ENCODE data around the gene TRIM15. TPM values are rescaled to one million over a fixed set of nuclear protein-coding genes. Genes with fewer than 3 reads are reported as not detected.
A peak's percentile ranks its signal among the peaks of the same experiment; 100 is the strongest.

TRIM15 gene
- total and polyA plus RNA-seq, 2 experiments from 2014 or later, result not detected

DNA sequence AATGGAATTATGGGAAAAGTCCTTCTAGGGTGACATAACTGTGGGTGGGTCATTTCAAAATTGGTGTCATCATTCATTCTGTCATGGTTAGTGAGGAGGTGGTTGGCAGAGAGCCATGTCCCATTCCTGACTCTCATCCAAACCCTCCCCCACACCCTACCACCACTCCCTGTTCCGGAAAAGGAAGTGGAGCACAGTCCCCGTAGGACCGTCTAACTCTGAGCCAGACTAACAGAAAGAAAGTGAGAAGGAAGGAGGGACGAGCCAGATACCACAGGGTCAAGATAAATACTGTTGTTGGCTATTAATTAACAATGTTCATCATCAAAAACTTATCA lies 7.1 kb upstream of the TRIM15 start:
- peak overlapping the region; percentile 53 for H2AFZ ChIP-seq
- no peak overlapping the region for H3K27ac ChIP-seq
- 4 to 5% methylated on average over 4 of the region's 4 CpGs for WGBS, 2 experiments (ENCODE audit: low coverage in 1 of 2, low lambda C conversion rate in 2 of 2, missing lambda C conversion rate in 2 of 2)

DNA sequence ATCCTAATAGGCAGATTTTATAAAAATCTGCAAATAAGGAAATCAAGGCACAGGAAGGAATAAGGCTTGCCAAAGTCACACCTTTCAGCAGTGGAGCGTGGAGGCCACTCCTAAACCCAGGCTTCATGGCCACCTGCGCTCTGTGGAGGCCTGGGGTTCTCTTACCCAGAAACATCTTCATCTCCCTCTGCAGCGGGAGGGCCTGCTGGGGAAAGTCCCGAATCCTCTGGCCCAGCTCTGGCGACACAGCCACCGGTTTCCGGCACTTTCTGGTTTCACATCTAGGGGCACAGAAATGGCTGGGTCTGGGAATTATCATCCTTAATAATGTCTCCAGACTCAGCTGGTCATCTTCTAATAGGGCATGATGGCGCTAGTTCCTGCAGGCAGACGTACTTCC lies 6.6 kb upstream of the TRIM15 start:
- Histone ChIP-seq H2AFZ (peak overlapping the region; percentile 53; the same call in 1 of the 2 replicates), H3K4me2 (ENCODE audit: unreplicated experiment) (no peak overlapping the region)

More for the DNA sequence above, 7.1 kb upstream of the TRIM15 start:
- Histone ChIP-seq H3K27me3 (replicated peaks; ENCODE audit: insufficient read depth) (no peaks in the 10 kb centered on the region), H3K9me3 (ENCODE audit: low read depth) (no peaks in the 10 kb centered on the region), H3K9ac (no peak overlapping the region), H3K4me1 (ENCODE audit: insufficient read depth) (peaks cover 35% of the 10 kb centered on the region), H3K79me2 (ENCODE audit: insufficient read depth) (no peaks in the 10 kb centered on the region), H4K20me1 (ENCODE audit: insufficient read depth) (no peaks in the 10 kb centered on the region), H3K9me2 (ENCODE audit: insufficient read depth) (no peaks in the 10 kb centered on the region), H3K4me2 (ENCODE audit: unreplicated experiment) (no peak overlapping the region), H3K36me3 (ENCODE audit: low read depth) (no peaks in the 10 kb centered on the region), H3F3A (ENCODE audit: insufficient read depth) (peaks cover 15% of the 10 kb centered on the region), H3K4me3 (no peak overlapping the region)
- in situ Hi-C loops (cut with MboI), result no loop called here
- TF ChIP-seq EZH2phosphoT487 (IDR thresholded peaks at IDR 0.05; ENCODE audit: insufficient read depth, low read depth) (no peak), EZH2 (IDR thresholded peaks at IDR 0.05; ENCODE audit: insufficient read depth, poor library complexity, severe bottlenecking) (no peak)
- DNase-seq, result peak; percentile 44

GRCh38 chr6:30157581-30157980 lies 5.8 kb upstream of the TRIM15 start:
- Histone ChIP-seq H3K79me2 (ENCODE audit: insufficient read depth) (no peaks in the 10 kb centered on the region), H3K27me3 (replicated peaks; ENCODE audit: insufficient read depth) (no peaks in the 10 kb centered on the region), H3K27ac (no peak overlapping the region), H4K20me1 (ENCODE audit: insufficient read depth) (no peaks in the 10 kb centered on the region), H3F3A (ENCODE audit: insufficient read depth) (peaks cover 15% of the 10 kb centered on the region), H3K9ac (no peak overlapping the region), H3K4me2 (ENCODE audit: unreplicated experiment) (peak overlapping the region; percentile 10), H3K4me3 (no peak overlapping the region), H3K4me1 (ENCODE audit: insufficient read depth) (peaks cover 35% of the 10 kb centered on the region), H3K9me2 (ENCODE audit: insufficient read depth) (no peaks in the 10 kb centered on the region), H3K36me3 (ENCODE audit: low read depth) (no peaks in the 10 kb centered on the region), H3K9me3 (ENCODE audit: low read depth) (no peaks in the 10 kb centered on the region), H2AFZ (no peak overlapping the region)
- DNase-seq, result peak; percentile 70
- in situ Hi-C loops (cut with MboI), result no loop called here
- TF ChIP-seq EZH2 (IDR thresholded peaks at IDR 0.05; ENCODE audit: insufficient read depth, poor library complexity, severe bottlenecking) (no peak), EZH2phosphoT487 (IDR thresholded peaks at IDR 0.05; ENCODE audit: insufficient read depth, low read depth) (no peak)

More for the DNA sequence above, 6.6 kb upstream of the TRIM15 start:
- Histone ChIP-seq H3K4me3 (no peak overlapping the region), H3K36me3 (ENCODE audit: low read depth) (no peaks in the 10 kb centered on the region), H4K20me1 (ENCODE audit: insufficient read depth) (no peaks in the 10 kb centered on the region), H3K9me3 (ENCODE audit: low read depth) (no peaks in the 10 kb centered on the region), H3K4me1 (ENCODE audit: insufficient read depth) (peaks cover 35% of the 10 kb centered on the region), H3K9me2 (ENCODE audit: insufficient read depth) (no peaks in the 10 kb centered on the region), H3K79me2 (ENCODE audit: insufficient read depth) (no peaks in the 10 kb centered on the region), H3K27ac (no peak overlapping the region), H3K27me3 (replicated peaks; ENCODE audit: insufficient read depth) (no peaks in the 10 kb centered on the region), H3K9ac (no peak overlapping the region), H3F3A (ENCODE audit: insufficient read depth) (peaks cover 15% of the 10 kb centered on the region)
- TF ChIP-seq EZH2phosphoT487 (IDR thresholded peaks at IDR 0.05; ENCODE audit: insufficient read depth, low read depth), result no peak
- TF ChIP-seq EZH2 (IDR thresholded peaks at IDR 0.05; ENCODE audit: insufficient read depth, poor library complexity, severe bottlenecking), result no peak
- DNase-seq, result no peak
- 94 to 95% methylated on average over 9 of the region's 9 CpGs for WGBS, 2 experiments (ENCODE audit: low coverage in 1 of 2, low lambda C conversion rate in 2 of 2, missing lambda C conversion rate in 2 of 2)
- in situ Hi-C loops (cut with MboI), result no loop called here

GRCh38 chr6:30157999-30158398 lies 5.3 kb upstream of the TRIM15 start:
- 91 to 95% methylated on average over 2 of the region's 2 CpGs for WGBS, 2 experiments (ENCODE audit: low coverage in 1 of 2, low lambda C conversion rate in 2 of 2, missing lambda C conversion rate in 2 of 2)
- TF ChIP-seq EZH2phosphoT487 (IDR thresholded peaks at IDR 0.05; ENCODE audit: insufficient read depth, low read depth) (no peak), EZH2 (IDR thresholded peaks at IDR 0.05; ENCODE audit: insufficient read depth, poor library complexity, severe bottlenecking) (no peak)
- H3K27me3 ChIP-seq (replicated peaks; ENCODE audit: insufficient read depth), result no peaks in the 10 kb centered on the region
- no peaks in the 10 kb centered on the region for H3K9me2 ChIP-seq (ENCODE audit: insufficient read depth)
- H4K20me1 ChIP-seq (ENCODE audit: insufficient read depth), result no peaks in the 10 kb centered on the region
- H3K4me1 ChIP-seq (ENCODE audit: insufficient read depth), result peaks cover 35% of the 10 kb centered on the region
- peaks cover 15% of the 10 kb centered on the region for H3F3A ChIP-seq (ENCODE audit: insufficient read depth)
- DNase-seq, result no peak
- H3K9ac ChIP-seq, result no peak overlapping the region
- no peaks in the 10 kb centered on the region for H3K9me3 ChIP-seq (ENCODE audit: low read depth)
- in situ Hi-C loops (cut with MboI), result no loop called here
- no peak overlapping the region for H2AFZ ChIP-seq
- H3K27ac ChIP-seq, result no peak overlapping the region
- H3K4me3 ChIP-seq, result no peak overlapping the region
- no peaks in the 10 kb centered on the region for H3K79me2 ChIP-seq (ENCODE audit: insufficient read depth)
- no peaks in the 10 kb centered on the region for H3K36me3 ChIP-seq (ENCODE audit: low read depth)
- H3K4me2 ChIP-seq (ENCODE audit: unreplicated experiment), result peak overlapping the region; percentile 10

- TF ChIP-seq EZH2 (IDR thresholded peaks at IDR 0.05; ENCODE audit: insufficient read depth, poor library complexity, severe bottlenecking) (no peak), EZH2phosphoT487 (IDR thresholded peaks at IDR 0.05; ENCODE audit: insufficient read depth, low read depth) (no peak)
- H3K4me3 ChIP-seq, result no peak overlapping the region
- no peak for DNase-seq
- peaks cover 15% of the 10 kb centered on the region for H3F3A ChIP-seq (ENCODE audit: insufficient read depth)
- H4K20me1 ChIP-seq (ENCODE audit: insufficient read depth), result no peaks in the 10 kb centered on the region
- H3K79me2 ChIP-seq (ENCODE audit: insufficient read depth), result no peaks in the 10 kb centered on the region
- no peaks in the 10 kb centered on the region for H3K36me3 ChIP-seq (ENCODE audit: low read depth)
- H3K9me2 ChIP-seq (ENCODE audit: insufficient read depth), result no peaks in the 10 kb centered on the region
- WGBS, 2 experiments (ENCODE audit: low coverage in 1 of 2, low lambda C conversion rate in 2 of 2, missing lambda C conversion rate in 2 of 2), result 90 to 91% methylated on average over 3 of the region's 3 CpGs
- in situ Hi-C loops (cut with MboI), result no loop called here
- peaks cover 35% of the 10 kb centered on the region for H3K4me1 ChIP-seq (ENCODE audit: insufficient read depth)
- no peaks in the 10 kb centered on the region for H3K9me3 ChIP-seq (ENCODE audit: low read depth)
- H3K9ac ChIP-seq, result no peak overlapping the region
- H3K4me2 ChIP-seq (ENCODE audit: unreplicated experiment), result no peak overlapping the region
- no peaks in the 10 kb centered on the region for H3K27me3 ChIP-seq (replicated peaks; ENCODE audit: insufficient read depth)
- H3K27ac ChIP-seq, result no peak overlapping the region
- no peak overlapping the region for H2AFZ ChIP-seq
Measured at GRCh38 chr6:30158475-30159040, 4.8 kb upstream of the TRIM15 start.

Data from GM23248 (cell line).